ENCODE data around the gene GAB3. TPM values are rescaled to one million over a fixed set of nuclear protein-coding genes. Genes with fewer than 3 reads are reported as not detected.

GAB3 gene
- total RNA-seq, 1 experiment from 2014 or later = 0.17 TPM

GRCh38 chrX:154751203-154751668 is 359 bp upstream of the GAB3 start:
- Histone ChIP-seq H3K36me3 (ENCODE audit: low read depth) (no peaks in the 10 kb centered on the region), H3K27me3 (ENCODE audit: insufficient read depth, low read depth) (peaks cover 26% of the 10 kb centered on the region), H3K4me3 (no peak overlapping the region), H3K79me2 (ENCODE audit: low read depth) (no peaks in the 10 kb centered on the region), H3K4me1 (replicated peaks; ENCODE audit: insufficient read depth) (peaks cover 8% of the 10 kb centered on the region; the same call in 1 of the 2 replicates), H3K4me2 (no peak overlapping the region), H3K9me3 (ENCODE audit: insufficient read depth, low read depth) (no peaks in the 10 kb centered on the region), H4K20me1 (ENCODE audit: insufficient read depth) (no peaks in the 10 kb centered on the region), H3K27ac (no peak overlapping the region), H2AFZ (no peak overlapping the region), H3F3A (ENCODE audit: insufficient read depth, low read depth) (peaks cover 6% of the 10 kb centered on the region; the same call in 1 of the 2 replicates), H3K9me2 (ENCODE audit: insufficient read depth) (no peaks in the 10 kb centered on the region)
- intact Hi-C loops (cut with micrococcal nuclease; ENCODE audit: unreplicated experiment) = no loop called here
- no peak for DNase-seq
- TF ChIP-seq EZH2 (IDR thresholded peaks at IDR 0.05; ENCODE audit: low read depth) (no peak), CTCF (conservative IDR thresholded peaks at IDR 0.05) (no peak)
- ChIA-PET CTCF (no interaction called here), POLR2A (ENCODE audit: unreplicated experiment) (no interaction called here)
- no TSS peak for BruUV-seq (replicated peaks)

GRCh38 chrX:154749856-154750255 is 1.0 kb downstream of the GAB3 start:
- H3K27me3 ChIP-seq (ENCODE audit: insufficient read depth, low read depth) = peaks cover 26% of the 10 kb centered on the region
- no peak overlapping the region for H3K4me2 ChIP-seq
- H2AFZ ChIP-seq = no peak overlapping the region
- H3K27ac ChIP-seq = no peak overlapping the region
- H3F3A ChIP-seq (ENCODE audit: insufficient read depth, low read depth) = peaks cover 6% of the 10 kb centered on the region; the same call in 1 of the 2 replicates
- TF ChIP-seq CTCF (conservative IDR thresholded peaks at IDR 0.05) (no peak), EZH2 (IDR thresholded peaks at IDR 0.05; ENCODE audit: low read depth) (no peak)
- no peaks in the 10 kb centered on the region for H3K79me2 ChIP-seq (ENCODE audit: low read depth)
- H3K9me2 ChIP-seq (ENCODE audit: insufficient read depth) = no peaks in the 10 kb centered on the region
- no peaks in the 10 kb centered on the region for H3K36me3 ChIP-seq (ENCODE audit: low read depth)
- no peaks in the 10 kb centered on the region for H4K20me1 ChIP-seq (ENCODE audit: insufficient read depth)
- peaks cover 8% of the 10 kb centered on the region; the same call in 1 of the 2 replicates for H3K4me1 ChIP-seq (replicated peaks; ENCODE audit: insufficient read depth)
- POLR2A ChIA-PET (ENCODE audit: unreplicated experiment) = no interaction called here
- H3K4me3 ChIP-seq = no peak overlapping the region
- no TSS peak for BruUV-seq (replicated peaks)
- CTCF ChIA-PET = interaction anchor here (1.2 kb wide), 1 partner anchor 13 kb away, joined by 4 read pairs; the partner anchor contains the start of gene DKC1
- intact Hi-C loops (cut with micrococcal nuclease; ENCODE audit: unreplicated experiment) = loop anchor here (2.0 kb wide), 2 partner anchors 35 to 91 kb away; no protein-coding TSS in a partner anchor
- DNase-seq = no peak
- H3K9me3 ChIP-seq (ENCODE audit: insufficient read depth, low read depth) = no peaks in the 10 kb centered on the region

GRCh38 chrX:154748712-154749339 is 2.1 kb downstream of the GAB3 start:
- CTCF ChIA-PET = interaction anchor here (0.6 to 1.2 kb wide), 5 partner anchors 11 to 655 kb away, joined by 3 to 6 read pairs (median 3); partner anchors contain the start of genes DKC1 and FLNA
- no peak overlapping the region for H3K4me3 ChIP-seq
- H4K20me1 ChIP-seq (ENCODE audit: insufficient read depth) = no peaks in the 10 kb centered on the region
- POLR2A ChIA-PET (ENCODE audit: unreplicated experiment) = interaction anchor here (0.6 to 0.7 kb wide), 3 partner anchors 14 to 248 kb away, joined by 5 to 9 read pairs (median 7); partner anchors contain the start of gene DKC1
- no peak overlapping the region for H3K27ac ChIP-seq
- intact Hi-C loops (cut with micrococcal nuclease; ENCODE audit: unreplicated experiment) = loop anchor here (2.0 kb wide), 2 partner anchors 34 to 92 kb away; no protein-coding TSS in a partner anchor
- DNase-seq = peak in 1 of 2 experiments; percentile 47
- H3K9me3 ChIP-seq (ENCODE audit: insufficient read depth, low read depth) = no peaks in the 10 kb centered on the region
- H3K36me3 ChIP-seq (ENCODE audit: low read depth) = no peaks in the 10 kb centered on the region
- no TSS peak for BruUV-seq (replicated peaks)
- H3K4me2 ChIP-seq = no peak overlapping the region
- no peak for TF ChIP-seq EZH2 (IDR thresholded peaks at IDR 0.05; ENCODE audit: low read depth)
- TF ChIP-seq CTCF (conservative IDR thresholded peaks at IDR 0.05) = peak; percentile 79
- peaks cover 26% of the 10 kb centered on the region for H3K27me3 ChIP-seq (ENCODE audit: insufficient read depth, low read depth)
- H3F3A ChIP-seq (ENCODE audit: insufficient read depth, low read depth) = peaks cover 5% of the 10 kb centered on the region; the same call in 1 of the 2 replicates
- no peak overlapping the region for H2AFZ ChIP-seq
- H3K4me1 ChIP-seq (replicated peaks; ENCODE audit: insufficient read depth) = peaks cover 3% of the 10 kb centered on the region; the same call in 1 of the 2 replicates
- H3K79me2 ChIP-seq (ENCODE audit: low read depth) = no peaks in the 10 kb centered on the region
- no peaks in the 10 kb centered on the region for H3K9me2 ChIP-seq (ENCODE audit: insufficient read depth)

All from PC-9 (cell line).